ENCODE data around the gene SYP. TPM values are rescaled to one million over a fixed set of nuclear protein-coding genes. Genes with fewer than 3 reads are reported as not detected.

SYP gene
- total and polyA plus RNA-seq, 9 of the 15 experiments (the other 6 are each of a cell fraction or from before 2014, with no cell fraction given) = 0.48 to 5.1 (median 2.6) TPM

DNA sequence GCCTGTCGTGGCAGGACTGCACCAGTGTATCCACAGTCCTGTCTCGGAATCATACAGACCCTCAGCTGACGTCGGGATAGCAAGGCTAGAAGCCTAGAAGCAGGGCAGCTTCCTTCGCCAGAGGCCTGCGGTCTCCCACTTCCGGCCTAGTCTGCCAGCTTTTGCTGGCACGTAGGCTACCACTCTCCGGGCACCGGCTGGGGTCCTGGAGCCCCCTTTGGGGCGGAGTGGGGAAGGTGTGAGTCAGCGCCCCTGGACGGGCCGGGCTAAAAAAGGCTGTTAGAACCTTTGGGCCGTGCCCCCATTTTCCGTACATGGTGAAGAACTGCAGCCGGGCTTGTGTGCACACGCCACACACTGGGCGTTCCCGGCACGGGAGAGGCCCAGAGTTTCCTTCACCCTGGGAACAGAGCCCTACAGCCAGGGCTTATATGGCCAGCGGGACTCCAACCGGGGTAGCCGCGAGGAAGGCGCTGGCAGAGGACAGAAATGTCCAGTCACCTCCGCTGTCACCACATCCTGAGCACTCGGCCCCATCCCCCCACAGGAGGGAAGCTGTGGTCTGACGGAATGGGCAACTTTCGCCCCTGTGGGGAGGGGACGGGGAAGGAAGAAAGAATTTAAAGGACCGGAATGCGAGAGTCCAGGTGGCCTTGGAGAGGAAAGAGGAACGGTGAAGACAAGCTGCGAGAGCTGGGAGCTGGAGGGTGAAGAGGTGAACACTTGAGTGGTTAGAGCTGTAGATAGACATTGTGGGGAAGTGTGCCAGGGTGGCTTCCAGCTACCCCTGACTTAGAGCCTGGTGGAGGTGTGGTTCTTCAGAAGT, 32.9 kb downstream of the SYP start (continued):
- TF ChIP-seq HBP1 (CRISPR knock-in tag; IDR thresholded peaks at IDR 0.05) = 0 out of 2 replicates have a peak, but pooled peaks have one; percentile 4
- TF ChIP-seq ZNF282 (CRISPR knock-in tag; IDR thresholded peaks at IDR 0.05) = no peak
- no peak for TF ChIP-seq SFPQ (IDR thresholded peaks at IDR 0.05; ENCODE audit: low read depth, low read length)
- no peak for TF ChIP-seq ZNF655 (CRISPR knock-in tag; IDR thresholded peaks at IDR 0.05)
- 0 out of 2 replicates have a peak, but pooled peaks have one; percentile 59 for TF ChIP-seq LCOR (CRISPR knock-in tag; IDR thresholded peaks at IDR 0.05)
- no peak for TF ChIP-seq TCF15 (CRISPR knock-in tag; IDR thresholded peaks at IDR 0.05)
- peak; percentile 77 for TF ChIP-seq NBN (IDR thresholded peaks at IDR 0.05; ENCODE audit: low read depth)
- no peak for TF ChIP-seq PRMT5 (CRISPR knock-in tag; IDR thresholded peaks at IDR 0.05)
- TF ChIP-seq DIDO1 (tag; IDR thresholded peaks at IDR 0.05; ENCODE audit: low read depth) = no peak
- no peak for TF ChIP-seq PHF20 (IDR thresholded peaks at IDR 0.05; ENCODE audit: partially characterized antibody)
- TF ChIP-seq, protein P1, sequence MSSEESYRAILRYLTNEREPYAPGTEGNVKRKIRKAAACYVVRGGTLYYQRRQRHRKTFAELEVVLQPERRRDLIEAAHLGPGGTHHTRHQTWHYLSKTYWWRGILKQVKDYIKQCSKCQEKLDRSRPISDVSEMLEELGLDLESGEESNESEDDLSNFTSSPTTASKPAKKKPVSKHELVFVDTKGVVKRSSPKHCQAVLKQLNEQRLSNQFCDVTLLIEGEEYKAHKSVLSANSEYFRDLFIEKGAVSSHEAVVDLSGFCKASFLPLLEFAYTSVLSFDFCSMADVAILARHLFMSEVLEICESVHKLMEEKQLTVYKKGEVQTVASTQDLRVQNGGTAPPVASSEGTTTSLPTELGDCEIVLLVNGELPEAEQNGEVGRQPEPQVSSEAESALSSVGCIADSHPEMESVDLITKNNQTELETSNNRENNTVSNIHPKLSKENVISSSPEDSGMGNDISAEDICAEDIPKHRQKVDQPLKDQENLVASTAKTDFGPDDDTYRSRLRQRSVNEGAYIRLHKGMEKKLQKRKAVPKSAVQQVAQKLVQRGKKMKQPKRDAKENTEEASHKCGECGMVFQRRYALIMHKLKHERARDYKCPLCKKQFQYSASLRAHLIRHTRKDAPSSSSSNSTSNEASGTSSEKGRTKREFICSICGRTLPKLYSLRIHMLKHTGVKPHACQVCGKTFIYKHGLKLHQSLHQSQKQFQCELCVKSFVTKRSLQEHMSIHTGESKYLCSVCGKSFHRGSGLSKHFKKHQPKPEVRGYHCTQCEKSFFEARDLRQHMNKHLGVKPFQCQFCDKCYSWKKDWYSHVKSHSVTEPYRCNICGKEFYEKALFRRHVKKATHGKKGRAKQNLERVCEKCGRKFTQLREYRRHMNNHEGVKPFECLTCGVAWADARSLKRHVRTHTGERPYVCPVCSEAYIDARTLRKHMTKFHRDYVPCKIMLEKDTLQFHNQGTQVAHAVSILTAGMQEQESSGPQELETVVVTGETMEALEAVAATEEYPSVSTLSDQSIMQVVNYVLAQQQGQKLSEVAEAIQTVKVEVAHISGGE (CRISPR knock-in tag; IDR thresholded peaks at IDR 0.05) = peak in 1 of 3 experiments; percentile 52; a peak in 1 of 6 replicates
- TF ChIP-seq L3MBTL2 (IDR thresholded peaks at IDR 0.05) = peak; percentile 76; the same call in 1 of the 2 replicates
- no peak for TF ChIP-seq JUN (IDR thresholded peaks at IDR 0.05; ENCODE audit: borderline replicate concordance, low read depth, low read length)
- no peak for TF ChIP-seq JUN (CRISPR knock-in tag; IDR thresholded peaks at IDR 0.05; ENCODE audit: borderline replicate concordance)
- TF ChIP-seq, protein P2, sequence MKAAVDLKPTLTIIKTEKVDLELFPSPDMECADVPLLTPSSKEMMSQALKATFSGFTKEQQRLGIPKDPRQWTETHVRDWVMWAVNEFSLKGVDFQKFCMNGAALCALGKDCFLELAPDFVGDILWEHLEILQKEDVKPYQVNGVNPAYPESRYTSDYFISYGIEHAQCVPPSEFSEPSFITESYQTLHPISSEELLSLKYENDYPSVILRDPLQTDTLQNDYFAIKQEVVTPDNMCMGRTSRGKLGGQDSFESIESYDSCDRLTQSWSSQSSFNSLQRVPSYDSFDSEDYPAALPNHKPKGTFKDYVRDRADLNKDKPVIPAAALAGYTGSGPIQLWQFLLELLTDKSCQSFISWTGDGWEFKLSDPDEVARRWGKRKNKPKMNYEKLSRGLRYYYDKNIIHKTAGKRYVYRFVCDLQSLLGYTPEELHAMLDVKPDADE (conservative IDR thresholded peaks at IDR 0.05; ENCODE audit: control insufficient read depth, low read depth, low read length) = peak; percentile 72; the same call in 1 of the 2 replicates
